ENCODE data around the gene SLC28A3.

The SLC28A3 gene

GRCh38 chr9:84300271-84300670, 40.3 kb downstream of the SLC28A3 start:
- H3K4me3 ChIP-seq (ENCODE audit: low read depth, low read length) = no peak overlapping the region
- no peak for TF ChIP-seq CTCF (IDR thresholded peaks at IDR 0.05; ENCODE audit: low read depth, low read length)

GRCh38 chr9:84297162-84297821, 43.3 kb downstream of the SLC28A3 start:
- H3K4me3 ChIP-seq (ENCODE audit: low read depth, low read length) = peak overlapping the region; percentile 22
- no peak for TF ChIP-seq CTCF (IDR thresholded peaks at IDR 0.05; ENCODE audit: low read depth, low read length)

- peak overlapping the region; percentile 13; the same call in 1 of the 2 replicates for H3K4me3 ChIP-seq (ENCODE audit: low read depth, low read length)
- no peak for TF ChIP-seq CTCF (IDR thresholded peaks at IDR 0.05; ENCODE audit: low read depth, low read length)
These were observed 44.3 kb downstream of the SLC28A3 start for GRCh38 chr9:84296146-84296843.

GRCh38 chr9:84294241-84294950, 46.2 kb downstream of the SLC28A3 start:
- TF ChIP-seq CTCF (IDR thresholded peaks at IDR 0.05; ENCODE audit: low read depth, low read length) = no peak
- H3K4me3 ChIP-seq (ENCODE audit: low read depth, low read length) = no peak overlapping the region

GRCh38 chr9:84293001-84293798, 47.4 kb downstream of the SLC28A3 start:
- no peak for TF ChIP-seq CTCF (IDR thresholded peaks at IDR 0.05; ENCODE audit: low read depth, low read length)
- H3K4me3 ChIP-seq (ENCODE audit: low read depth, low read length) = no peak overlapping the region

GRCh38 chr9:84285381-84285780, 55.2 kb downstream of the SLC28A3 start:
- no peak for TF ChIP-seq CTCF (IDR thresholded peaks at IDR 0.05; ENCODE audit: low read depth, low read length)
- no peak overlapping the region for H3K4me3 ChIP-seq (ENCODE audit: low read depth, low read length)

Data from WI38 (cell line).